ENCODE data around the gene CPM. TPM values are rescaled to one million over a fixed set of nuclear protein-coding genes. Genes with fewer than 3 reads are reported as not detected.
"Not testable (repeated sequence)": the region's sequence is repeated elsewhere in the genome, so short reads cannot be mapped to it uniquely, and the experiment has no call there.

CPM gene
- total RNA-seq, 1 donor = 17.1 TPM

- TF ChIP-seq CTCF (IDR thresholded peaks at IDR 0.05; ENCODE audit: insufficient read depth, low read length) = no peak
- no peak for DNase-seq (ENCODE audit: low read depth)
- H3K4me3 ChIP-seq (ENCODE audit: low read depth, low read length) = no peak overlapping the region
Measured at GRCh38 chr12:68806488-68807237, 126.3 kb downstream of the CPM start.

- H3K4me3 ChIP-seq (ENCODE audit: low read depth, low read length) = no peak overlapping the region
- TF ChIP-seq CTCF (IDR thresholded peaks at IDR 0.05; ENCODE audit: insufficient read depth, low read length) = no peak
- no peak for DNase-seq (ENCODE audit: low read depth)
Measured at GRCh38 chr12:68805592-68806120, 127.3 kb downstream of the CPM start.

GRCh38 chr12:68804657-68805591, 128.0 kb downstream of the CPM start:
- no peak for TF ChIP-seq CTCF (IDR thresholded peaks at IDR 0.05; ENCODE audit: insufficient read depth, low read length)
- no peak overlapping the region for H3K4me3 ChIP-seq (ENCODE audit: low read depth, low read length)
- no peak for DNase-seq (ENCODE audit: low read depth)

- no peak overlapping the region for H3K4me3 ChIP-seq (ENCODE audit: low read depth, low read length)
- no peak for TF ChIP-seq CTCF (IDR thresholded peaks at IDR 0.05; ENCODE audit: insufficient read depth, low read length)
- DNase-seq (ENCODE audit: low read depth) = no peak
Measured at GRCh38 chr12:68803948-68804656, 128.9 kb downstream of the CPM start.

- DNase-seq (ENCODE audit: low read depth); H3K4me3 ChIP-seq (ENCODE audit: low read depth, low read length): not testable (repeated sequence)
Measured at GRCh38 chr12:68802911-68803651, 129.9 kb downstream of the CPM start.

GRCh38 chr12:68802372-68802745, 130.6 kb downstream of the CPM start:
- not testable (repeated sequence) for DNase-seq (ENCODE audit: low read depth)

More at GRCh38 chr12:68802372-68802745, 130.6 kb downstream of the CPM start:
- not testable (repeated sequence) for H3K4me3 ChIP-seq (ENCODE audit: low read depth, low read length)

Small RNA genes within 50 kb of the gene (small RNA-seq; reads per million reads assigned to genes)
- gene AC025423.5 = not detected
- not detected for gene RNU7-4P

Other genes starting within 250 kb of the CPM start
- 51.8 and 83.7 TPM in 2 replicates for gene NUP107, start 246.2 kb downstream of the CPM start, total RNA-seq (ENCODE audit: low replicate concordance)
- gene SLC35E3, start 187.0 kb downstream of the CPM start, total RNA-seq (ENCODE audit: low replicate concordance) = 2.4 and 7.0 TPM in 2 replicates
- gene MDM2, start 125.0 kb downstream of the CPM start, total RNA-seq (ENCODE audit: low replicate concordance) = 241 and 733 TPM in 2 replicates